Stimulated activated CD8-positive, alpha-beta memory T cell treated with anti-CD3 and anti-CD28 coated beads, Interleukin-7, amount 100 ng/mL, for 4 hours (primary cell): ENCODE measurements around the gene FGF9.

ENCODE experiments used
- DNase-seq, 2 donors: peaks; one replicate each; pipeline ENCODE4 v3.0.0-alpha.2; 2020; ENCODE audit warnings: low read depth in 2 of 2

The FGF9 gene

GRCh38 chr13:21674490-21675009 is 3.7 kb downstream of the FGF9 start:
- no peak for DNase-seq

GRCh38 chr13:21675095-21675991 is 4.5 kb downstream of the FGF9 start:
- peak in 1 of 2 donors; percentile 55 for DNase-seq

GRCh38 chr13:21676611-21677021 is 5.7 kb downstream of the FGF9 start:
- no peak for DNase-seq

GRCh38 chr13:21677075-21677623 is 6.3 kb downstream of the FGF9 start:
- DNase-seq = no peak

GRCh38 chr13:21683034-21683733 is 12.3 kb downstream of the FGF9 start:
- DNase-seq = no peak

- DNase-seq = no peak
These were observed 13.7 kb downstream of the FGF9 start for GRCh38 chr13:21684576-21684975.

GRCh38 chr13:21685485-21686064 is 14.7 kb downstream of the FGF9 start:
- DNase-seq = no peak

GRCh38 chr13:21686751-21687391 is 16.0 kb downstream of the FGF9 start:
- DNase-seq = no peak

- no peak for DNase-seq
These were observed 17.2 kb downstream of the FGF9 start for GRCh38 chr13:21688056-21688455.

GRCh38 chr13:21689097-21689496 is 18.2 kb downstream of the FGF9 start:
- DNase-seq = no peak

- no peak for DNase-seq
These were observed 20.1 kb downstream of the FGF9 start for GRCh38 chr13:21690955-21691354.

- DNase-seq = no peak
These were observed 20.6 kb downstream of the FGF9 start for GRCh38 chr13:21691500-21691899.

GRCh38 chr13:21691928-21692327 is 21.1 kb downstream of the FGF9 start:
- DNase-seq = no peak

- DNase-seq = no peak
These were observed 24.0 kb downstream of the FGF9 start for GRCh38 chr13:21694831-21695230.

- no peak for DNase-seq
These were observed 24.7 kb downstream of the FGF9 start for GRCh38 chr13:21695546-21695945.

- no peak for DNase-seq
These were observed 26.1 kb downstream of the FGF9 start for GRCh38 chr13:21696865-21697448.

- DNase-seq = no peak
These were observed 28.2 kb downstream of the FGF9 start for GRCh38 chr13:21698817-21699679.

- no peak for DNase-seq
These were observed 30.6 kb downstream of the FGF9 start for GRCh38 chr13:21701460-21701859.

GRCh38 chr13:21703846-21704245 is 33.0 kb downstream of the FGF9 start:
- no peak for DNase-seq

GRCh38 chr13:21707586-21707985 is 36.7 kb downstream of the FGF9 start:
- DNase-seq = no peak
